ENCODE measurements around the gene RCC2.
A peak's percentile ranks its signal among the peaks of the same experiment; 100 is the strongest.

RCC2 gene

GRCh38 chr1:17392199-17392740 lies 47.2 kb downstream of the RCC2 start:
- H3K36me3 ChIP-seq (ENCODE audit: control insufficient read depth in 4 of 4, insufficient read depth in 4 of 4, low read length in 3 of 4), result no peaks in the 10 kb centered on the region
- no peaks in the 10 kb centered on the region for H3K4me1 ChIP-seq (ENCODE audit: control extremely low read depth in 1 of 4, control insufficient read depth in 4 of 4, insufficient read depth in 4 of 4, low read length in 3 of 4)
- ChIA-PET CTCF (interaction anchor here (1.0 to 1.6 kb wide), 2 partner anchors 9 to 13 kb away, joined by 3 to 4 read pairs; no protein-coding TSS in a partner anchor), POLR2A (no interaction called here)
- H3K27me3 ChIP-seq (replicated peaks in 2 of 5; ENCODE audit: control insufficient read depth in 4 of 5, insufficient read depth in 5 of 5, low read length in 4 of 5), result peaks cover 0 to 5% (median 0%) of the 10 kb centered on the region in 5 experiments
- H3K4me3 ChIP-seq (ENCODE audit: control insufficient read depth in 1 of 7, extremely low read depth in 1 of 7, insufficient read depth in 4 of 7, low read depth in 2 of 7, low read length in 6 of 7), result no peak overlapping the region
- 73% methylated on average over 9 of the region's 10 CpGs for WGBS (ENCODE audit: insufficient coverage)
- no peak for DNase-seq
- no peaks in the 10 kb centered on the region for H3K9me3 ChIP-seq (ENCODE audit: control extremely low read depth in 1 of 5, control insufficient read depth in 4 of 5, insufficient read depth in 2 of 5, low read depth in 1 of 5, low read length in 4 of 5)
- no peak overlapping the region for H3K27ac ChIP-seq (ENCODE audit: insufficient read depth in 1 of 2, low read depth in 1 of 2, low read length in 2 of 2, poor library complexity in 1 of 2, severe bottlenecking in 2 of 2)

DNA sequence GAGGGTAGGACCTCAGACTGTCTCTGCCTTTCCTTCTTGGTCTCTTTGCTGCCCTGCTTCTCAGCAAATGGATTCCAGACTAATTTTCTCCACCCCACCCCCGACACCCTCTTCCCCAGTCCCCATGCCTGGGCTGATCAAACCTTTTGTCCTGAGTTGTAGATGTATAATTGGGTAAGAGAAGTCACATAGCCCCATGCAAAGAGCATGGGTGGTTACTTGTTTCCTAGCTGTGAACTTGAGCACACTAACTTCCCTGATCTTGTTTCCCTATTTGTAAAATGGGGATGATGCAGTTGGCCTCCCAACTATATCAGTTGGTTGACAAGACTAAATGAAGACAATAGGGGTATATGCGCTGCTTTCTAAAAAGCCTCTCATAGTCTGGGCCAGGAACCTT lies 58.3 kb downstream of the RCC2 start:
- peaks cover 0 to 7% (median 2%) of the 10 kb centered on the region in 5 experiments for H3K27me3 ChIP-seq (replicated peaks in 2 of 5; ENCODE audit: control insufficient read depth in 4 of 5, insufficient read depth in 5 of 5, low read length in 4 of 5)
- H3K4me3 ChIP-seq (ENCODE audit: control insufficient read depth in 1 of 7, extremely low read depth in 1 of 7, insufficient read depth in 4 of 7, low read depth in 2 of 7, low read length in 6 of 7), result no peak overlapping the region
- WGBS (ENCODE audit: insufficient coverage), result 100% methylated on average over 1 of the region's 2 CpGs
- H3K9me3 ChIP-seq (ENCODE audit: control extremely low read depth in 1 of 5, control insufficient read depth in 4 of 5, insufficient read depth in 2 of 5, low read depth in 1 of 5, low read length in 4 of 5), result no peaks in the 10 kb centered on the region
- H3K36me3 ChIP-seq (ENCODE audit: control insufficient read depth in 4 of 4, insufficient read depth in 4 of 4, low read length in 3 of 4), result no peaks in the 10 kb centered on the region
- DNase-seq, result no peak
- ChIA-PET POLR2A (no interaction called here), CTCF (interaction anchor here (1.2 to 1.3 kb wide), 2 partner anchors 9 to 11 kb away, joined by 3 to 4 read pairs; partner anchors contain the start of gene PADI6)
- H3K4me1 ChIP-seq (ENCODE audit: control extremely low read depth in 1 of 4, control insufficient read depth in 4 of 4, insufficient read depth in 4 of 4, low read length in 3 of 4), result no peaks in the 10 kb centered on the region
- no peak overlapping the region for H3K27ac ChIP-seq (ENCODE audit: insufficient read depth in 1 of 2, low read depth in 1 of 2, low read length in 2 of 2, poor library complexity in 1 of 2, severe bottlenecking in 2 of 2)

DNA sequence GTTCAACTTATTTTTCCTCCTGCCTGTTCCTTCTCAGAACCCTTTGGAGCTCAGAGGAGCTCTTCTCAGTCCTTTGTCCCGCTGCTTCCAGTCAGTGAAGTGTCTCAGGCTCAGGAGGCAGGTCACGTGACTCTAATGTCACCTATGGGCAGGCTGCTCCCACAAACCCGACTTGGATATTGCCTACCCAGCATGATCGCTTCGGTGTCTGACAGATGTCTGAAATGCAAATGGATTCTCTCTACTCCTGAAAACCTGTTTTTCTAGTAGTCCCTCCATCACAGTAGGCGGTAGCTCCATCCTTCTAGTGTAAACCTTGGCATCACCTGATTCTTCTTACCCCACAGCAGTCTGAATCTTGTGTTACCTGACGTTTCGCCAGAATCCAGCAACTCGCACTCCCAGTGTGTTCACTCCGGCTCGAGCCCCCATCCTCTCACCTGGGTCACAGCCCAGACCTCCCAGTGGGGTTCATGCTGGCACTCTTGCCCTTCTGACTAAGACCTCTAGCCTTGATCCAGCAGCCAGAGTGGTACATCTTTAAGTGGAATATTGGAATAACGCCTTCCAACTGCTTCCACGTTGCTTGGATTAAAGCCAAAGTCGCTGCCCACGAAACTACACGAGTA lies 62.0 kb downstream of the RCC2 start:
- no peak overlapping the region for H3K27ac ChIP-seq (ENCODE audit: insufficient read depth in 1 of 2, low read depth in 1 of 2, low read length in 2 of 2, poor library complexity in 1 of 2, severe bottlenecking in 2 of 2)
- ChIA-PET POLR2A (no interaction called here), CTCF (interaction anchor here (0.5 kb wide), 1 partner anchor 248 kb away, joined by 3 read pairs; no protein-coding TSS in a partner anchor)
- no peaks in the 10 kb centered on the region for H3K4me1 ChIP-seq (ENCODE audit: control extremely low read depth in 1 of 4, control insufficient read depth in 4 of 4, insufficient read depth in 4 of 4, low read length in 3 of 4)
- DNase-seq, result no peak
- no peaks in the 10 kb centered on the region for H3K9me3 ChIP-seq (ENCODE audit: control extremely low read depth in 1 of 5, control insufficient read depth in 4 of 5, insufficient read depth in 2 of 5, low read depth in 1 of 5, low read length in 4 of 5)
- 66% methylated on average over 14 of the region's 16 CpGs for WGBS (ENCODE audit: insufficient coverage)
- H3K36me3 ChIP-seq (ENCODE audit: control insufficient read depth in 4 of 4, insufficient read depth in 4 of 4, low read length in 3 of 4), result no peaks in the 10 kb centered on the region
- no peak overlapping the region for H3K4me3 ChIP-seq (ENCODE audit: control insufficient read depth in 1 of 7, extremely low read depth in 1 of 7, insufficient read depth in 4 of 7, low read depth in 2 of 7, low read length in 6 of 7)
- H3K27me3 ChIP-seq (replicated peaks in 2 of 5; ENCODE audit: control insufficient read depth in 4 of 5, insufficient read depth in 5 of 5, low read length in 4 of 5), result peaks cover 0 to 7% (median 2%) of the 10 kb centered on the region in 5 experiments

GRCh38 chr1:17375651-17376050 lies 63.8 kb downstream of the RCC2 start:
- 97% methylated on average over 9 of the region's 10 CpGs for WGBS (ENCODE audit: insufficient coverage)
- Histone ChIP-seq H3K9me3 (ENCODE audit: control extremely low read depth in 1 of 5, control insufficient read depth in 4 of 5, insufficient read depth in 2 of 5, low read depth in 1 of 5, low read length in 4 of 5) (no peaks in the 10 kb centered on the region), H3K27ac (ENCODE audit: insufficient read depth in 1 of 2, low read depth in 1 of 2, low read length in 2 of 2, poor library complexity in 1 of 2, severe bottlenecking in 2 of 2) (no peak overlapping the region), H3K27me3 (replicated peaks in 2 of 5; ENCODE audit: control insufficient read depth in 4 of 5, insufficient read depth in 5 of 5, low read length in 4 of 5) (peaks cover 0 to 7% (median 2%) of the 10 kb centered on the region in 5 experiments), H3K36me3 (ENCODE audit: control insufficient read depth in 4 of 4, insufficient read depth in 4 of 4, low read length in 3 of 4) (no peaks in the 10 kb centered on the region), H3K4me1 (ENCODE audit: control extremely low read depth in 1 of 4, control insufficient read depth in 4 of 4, insufficient read depth in 4 of 4, low read length in 3 of 4) (peaks cover 0 to 2% (median under 1%) of the 10 kb centered on the region in 4 experiments), H3K4me3 (ENCODE audit: control insufficient read depth in 1 of 7, extremely low read depth in 1 of 7, insufficient read depth in 4 of 7, low read depth in 2 of 7, low read length in 6 of 7) (no peak overlapping the region)
- ChIA-PET POLR2A (no interaction called here), CTCF (no interaction called here)
- DNase-seq, result no peak

GRCh38 chr1:17372955-17373354 lies 66.5 kb downstream of the RCC2 start:
- DNase-seq, result no peak
- Histone ChIP-seq H3K27me3 (replicated peaks in 2 of 5; ENCODE audit: control insufficient read depth in 4 of 5, insufficient read depth in 5 of 5, low read length in 4 of 5) (peaks cover 0 to 5% (median 0%) of the 10 kb centered on the region in 5 experiments), H3K9me3 (ENCODE audit: control extremely low read depth in 1 of 5, control insufficient read depth in 4 of 5, insufficient read depth in 2 of 5, low read depth in 1 of 5, low read length in 4 of 5) (no peaks in the 10 kb centered on the region), H3K36me3 (ENCODE audit: control insufficient read depth in 4 of 4, insufficient read depth in 4 of 4, low read length in 3 of 4) (no peaks in the 10 kb centered on the region), H3K4me1 (ENCODE audit: control extremely low read depth in 1 of 4, control insufficient read depth in 4 of 4, insufficient read depth in 4 of 4, low read length in 3 of 4) (peaks cover 0 to 8% (median 3%) of the 10 kb centered on the region in 4 experiments), H3K27ac (ENCODE audit: insufficient read depth in 1 of 2, low read depth in 1 of 2, low read length in 2 of 2, poor library complexity in 1 of 2, severe bottlenecking in 2 of 2) (no peak overlapping the region), H3K4me3 (ENCODE audit: control insufficient read depth in 1 of 7, extremely low read depth in 1 of 7, insufficient read depth in 4 of 7, low read depth in 2 of 7, low read length in 6 of 7) (no peak overlapping the region)
- 99% methylated on average over 11 of the region's 18 CpGs for WGBS (ENCODE audit: insufficient coverage)
- ChIA-PET POLR2A (no interaction called here), CTCF (interaction anchor here (1.4 kb wide), 1 partner anchor 27 kb away, joined by 3 read pairs; no protein-coding TSS in a partner anchor)

DNA sequence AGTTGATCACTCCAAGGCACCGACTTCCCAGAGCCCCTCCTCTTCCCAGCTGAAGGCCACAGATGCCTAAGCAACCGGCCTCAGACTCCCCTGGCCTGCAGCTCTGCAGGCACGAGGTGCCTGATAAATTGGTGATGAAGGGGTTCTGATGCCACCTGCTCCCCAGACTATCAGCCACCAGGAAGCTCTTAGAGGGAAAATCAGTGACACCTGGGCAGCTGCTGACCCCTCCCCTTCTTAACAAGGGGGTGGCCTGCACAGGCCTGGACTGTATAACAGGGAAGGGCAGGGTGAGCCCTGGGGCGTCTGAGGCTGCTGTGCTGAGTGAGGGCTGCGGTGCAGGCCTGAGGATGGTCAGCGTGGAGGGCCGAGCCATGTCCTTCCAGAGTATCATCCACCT lies 67.6 kb downstream of the RCC2 start, which contains the start of gene PADI6:
TSS of gene PADI6 (plus strand) at position 301 of the 400 bp plus-strand sequence. CDS start at position 351, 50 bp downstream.
- Histone ChIP-seq H3K27me3 (replicated peaks in 2 of 5; ENCODE audit: control insufficient read depth in 4 of 5, insufficient read depth in 5 of 5, low read length in 4 of 5) (no peaks in the 10 kb centered on the region), H3K4me1 (ENCODE audit: control extremely low read depth in 1 of 4, control insufficient read depth in 4 of 4, insufficient read depth in 4 of 4, low read length in 3 of 4) (peaks cover 0 to 9% (median 4%) of the 10 kb centered on the region in 4 experiments), H3K4me3 (ENCODE audit: control insufficient read depth in 1 of 7, extremely low read depth in 1 of 7, insufficient read depth in 4 of 7, low read depth in 2 of 7, low read length in 6 of 7) (no peak within 1 kb of the TSS), H3K36me3 (ENCODE audit: control insufficient read depth in 4 of 4, insufficient read depth in 4 of 4, low read length in 3 of 4) (no peaks in the 10 kb centered on the region), H3K9me3 (ENCODE audit: control extremely low read depth in 1 of 5, control insufficient read depth in 4 of 5, insufficient read depth in 2 of 5, low read depth in 1 of 5, low read length in 4 of 5) (no peaks in the 10 kb centered on the region), H3K27ac (ENCODE audit: insufficient read depth in 1 of 2, low read depth in 1 of 2, low read length in 2 of 2, poor library complexity in 1 of 2, severe bottlenecking in 2 of 2) (no peak within 1 kb of the TSS)
- ChIA-PET POLR2A (interaction anchor here (0.6 kb wide), 1 partner anchor 54 kb away, joined by 3 read pairs; no protein-coding TSS in a partner anchor), CTCF (interaction anchor here (0.6 to 2.1 kb wide), 9 partner anchors 9 to 314 kb away, joined by 3 to 13 read pairs (median 4); no protein-coding TSS in a partner anchor)
- WGBS (ENCODE audit: insufficient coverage), result 98% methylated on average over 6 of the region's 7 CpGs
- no peak for DNase-seq

- Histone ChIP-seq H3K4me3 (ENCODE audit: control insufficient read depth in 1 of 7, extremely low read depth in 1 of 7, insufficient read depth in 4 of 7, low read depth in 2 of 7, low read length in 6 of 7) (no peak overlapping the region), H3K36me3 (ENCODE audit: control insufficient read depth in 4 of 4, insufficient read depth in 4 of 4, low read length in 3 of 4) (no peaks in the 10 kb centered on the region), H3K27ac (ENCODE audit: insufficient read depth in 1 of 2, low read depth in 1 of 2, low read length in 2 of 2, poor library complexity in 1 of 2, severe bottlenecking in 2 of 2) (no peak overlapping the region), H3K27me3 (replicated peaks in 2 of 5; ENCODE audit: control insufficient read depth in 4 of 5, insufficient read depth in 5 of 5, low read length in 4 of 5) (no peaks in the 10 kb centered on the region), H3K4me1 (ENCODE audit: control extremely low read depth in 1 of 4, control insufficient read depth in 4 of 4, insufficient read depth in 4 of 4, low read length in 3 of 4) (peaks cover 0 to 19% (median 9%) of the 10 kb centered on the region in 4 experiments), H3K9me3 (ENCODE audit: control extremely low read depth in 1 of 5, control insufficient read depth in 4 of 5, insufficient read depth in 2 of 5, low read depth in 1 of 5, low read length in 4 of 5) (no peaks in the 10 kb centered on the region)
- ChIA-PET POLR2A (no interaction called here), CTCF (interaction anchor here (1.0 to 2.1 kb wide), 14 partner anchors 8 to 410 kb away, joined by 3 to 13 read pairs (median 4); no protein-coding TSS in a partner anchor)
- 43% methylated on average over 2 of the region's 2 CpGs for WGBS (ENCODE audit: insufficient coverage)
- peak; percentile 45 to 73 (median 71) for DNase-seq
These were observed 68.9 kb downstream of the RCC2 start for GRCh38 chr1:17370618-17371017.

Measured in common myeloid progenitor, CD34-positive (primary cell).